DOHH2 (cell line): ENCODE data around the gene ATP2B2.

Experiments used
- H3F3A ChIP-seq: fragments of 200-600 bp; sonication (generic), shearing (Covaris generic); 2 replicates; pipeline ENCODE4 v1.6.0; 2016; ENCODE audit warnings: antibody characterized with exemption, mild to moderate bottlenecking; ENCODE audit not compliant: control insufficient read depth, insufficient read depth
- H3K27ac ChIP-seq: fragments of 200-600 bp; sonication (generic); 2 replicates; pipeline ENCODE4 v1.5.1; 2014; ENCODE audit warnings: low read depth, mild to moderate bottlenecking, low read length, moderate library complexity
- H3K27me3 ChIP-seq: fragments of 200-600 bp; sonication (generic); 2 replicates; pipeline ENCODE4 v1.6.1; 2014; ENCODE audit warnings: mild to moderate bottlenecking, low read length, mixed read lengths; ENCODE audit not compliant: control insufficient read depth
- H3K36me3 ChIP-seq: fragments of 200-600 bp; sonication (generic); 2 replicates; pipeline ENCODE4 v1.6.1; 2014; ENCODE audit warnings: mild to moderate bottlenecking, low read length, moderate library complexity, mixed read lengths; ENCODE audit not compliant: control insufficient read depth
- H3K4me1 ChIP-seq: fragments of 200-600 bp; sonication (generic); 2 replicates; pipeline ENCODE4 v1.6.1; 2014; ENCODE audit warnings: mild to moderate bottlenecking, low read length, mixed read lengths; ENCODE audit not compliant: control insufficient read depth
- H3K4me2 ChIP-seq: fragments of 200-600 bp; sonication (generic); 2 replicates; pipeline ENCODE4 v1.6.0; 2014; ENCODE audit warnings: mild to moderate bottlenecking, low read length, moderate library complexity
- H3K4me3 ChIP-seq: fragments of 200-600 bp; sonication (generic); 2 replicates; pipeline ENCODE4 v1.5.1; 2014; ENCODE audit warnings: mild to moderate bottlenecking, low read length, mixed read lengths
- H3K79me2 ChIP-seq: fragments of 200-600 bp; sonication (generic); 2 replicates; pipeline ENCODE4 v1.6.1; 2014; ENCODE audit warnings: mild to moderate bottlenecking, low read length, mixed read lengths; ENCODE audit not compliant: control insufficient read depth
- H3K9me2 ChIP-seq: fragments of 200-600 bp; sonication (generic); replicated peaks from 2 replicates; pipeline ENCODE4 v1.6.1; 2014; ENCODE audit warnings: mild to moderate bottlenecking, low read length, mixed read lengths; ENCODE audit not compliant: control insufficient read depth
- H3K9me3 ChIP-seq: fragments of 200-600 bp; sonication (generic); 2 replicates; pipeline ENCODE4 v1.6.1; 2014; ENCODE audit warnings: antibody characterized with exemption, low read length, mixed read lengths; ENCODE audit not compliant: control insufficient read depth, insufficient read depth
- H4K20me1 ChIP-seq: fragments of 200-600 bp; sonication (generic); 2 replicates; pipeline ENCODE4 v1.6.0; 2014; ENCODE audit warnings: low read depth, mild to moderate bottlenecking, antibody characterized with exemption, low read length, moderate library complexity; ENCODE audit not compliant: control insufficient read depth, insufficient read depth
- EZH2phosphoT487 ChIP-seq: fragments of 200-600 bp; sonication (generic); IDR thresholded peaks from 2 replicates; pipeline ENCODE4 v1.6.1; 2017; ENCODE audit warnings: borderline replicate concordance, mild to moderate bottlenecking, antibody characterized with exemption, low read length, moderate library complexity, mixed read lengths
- TF ChIP-seq, protein P1 (sequence below): fragments of 200-600 bp; sonication (generic); IDR thresholded peaks from one replicate; pipeline ENCODE4 v1.5.1; 2014; ENCODE audit warnings: antibody characterized with exemption, mild to moderate bottlenecking, low read depth, low read length; ENCODE audit not compliant: poor library complexity, severe bottlenecking

The ATP2B2 gene

DNA sequence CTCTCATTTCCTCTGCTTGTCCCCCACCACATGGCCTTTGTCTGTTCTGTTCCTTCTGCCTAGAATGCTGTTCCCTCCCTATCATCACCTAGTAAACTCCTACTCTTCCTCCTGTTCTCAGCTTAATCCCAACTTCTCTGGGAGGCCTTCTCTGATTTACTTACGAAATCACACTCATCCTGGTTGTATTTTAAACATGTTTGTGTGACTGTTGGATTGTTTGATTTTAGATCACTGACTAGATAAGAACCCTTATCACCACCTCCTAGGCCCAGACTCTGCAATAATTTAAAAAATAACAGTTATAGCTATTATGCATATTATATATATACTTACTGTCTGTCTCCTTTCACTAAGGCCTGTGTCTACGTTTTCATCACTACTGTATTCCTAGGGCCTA lies 26.1 kb downstream of the ATP2B2 start:
- Histone ChIP-seq H3K4me3 (no peak overlapping the region), H3K27ac (no peak overlapping the region), H3K27me3 (no peaks in the 10 kb centered on the region), H3K4me2 (no peak overlapping the region), H3K4me1 (no peaks in the 10 kb centered on the region), H3K9me2 (no peaks in the 10 kb centered on the region), H3F3A (no peaks in the 10 kb centered on the region), H3K79me2 (no peaks in the 10 kb centered on the region), H3K9me3 (no peaks in the 10 kb centered on the region), H3K36me3 (no peaks in the 10 kb centered on the region), H4K20me1 (no peaks in the 10 kb centered on the region)
- TF ChIP-seq, protein P1, sequence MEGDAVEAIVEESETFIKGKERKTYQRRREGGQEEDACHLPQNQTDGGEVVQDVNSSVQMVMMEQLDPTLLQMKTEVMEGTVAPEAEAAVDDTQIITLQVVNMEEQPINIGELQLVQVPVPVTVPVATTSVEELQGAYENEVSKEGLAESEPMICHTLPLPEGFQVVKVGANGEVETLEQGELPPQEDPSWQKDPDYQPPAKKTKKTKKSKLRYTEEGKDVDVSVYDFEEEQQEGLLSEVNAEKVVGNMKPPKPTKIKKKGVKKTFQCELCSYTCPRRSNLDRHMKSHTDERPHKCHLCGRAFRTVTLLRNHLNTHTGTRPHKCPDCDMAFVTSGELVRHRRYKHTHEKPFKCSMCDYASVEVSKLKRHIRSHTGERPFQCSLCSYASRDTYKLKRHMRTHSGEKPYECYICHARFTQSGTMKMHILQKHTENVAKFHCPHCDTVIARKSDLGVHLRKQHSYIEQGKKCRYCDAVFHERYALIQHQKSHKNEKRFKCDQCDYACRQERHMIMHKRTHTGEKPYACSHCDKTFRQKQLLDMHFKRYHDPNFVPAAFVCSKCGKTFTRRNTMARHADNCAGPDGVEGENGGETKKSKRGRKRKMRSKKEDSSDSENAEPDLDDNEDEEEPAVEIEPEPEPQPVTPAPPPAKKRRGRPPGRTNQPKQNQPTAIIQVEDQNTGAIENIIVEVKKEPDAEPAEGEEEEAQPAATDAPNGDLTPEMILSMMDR = no peak
- no peak for TF ChIP-seq EZH2phosphoT487

DNA sequence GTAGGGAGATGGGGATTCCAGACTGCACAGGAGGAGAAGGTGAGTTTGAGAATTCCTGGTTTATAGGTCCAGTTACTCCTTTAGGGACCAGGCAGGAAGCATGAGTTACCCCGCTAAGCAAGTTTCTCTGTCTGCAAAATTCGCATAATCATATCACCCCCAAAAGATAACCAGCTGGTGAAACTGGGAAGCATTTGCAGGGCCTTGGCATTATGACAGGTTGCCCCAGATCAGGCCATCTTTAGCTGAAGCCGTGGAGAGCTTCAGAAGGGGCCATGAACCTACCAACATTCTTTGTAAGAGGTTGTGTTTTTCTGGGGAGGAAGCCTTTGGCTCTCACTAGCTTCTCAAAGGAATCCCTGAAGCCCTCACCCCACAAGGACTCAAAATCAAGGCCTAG lies 29.4 kb downstream of the ATP2B2 start:
- H3K27me3 ChIP-seq = no peaks in the 10 kb centered on the region
- H3K9me3 ChIP-seq = no peaks in the 10 kb centered on the region
- H3K36me3 ChIP-seq = no peaks in the 10 kb centered on the region
- TF ChIP-seq EZH2phosphoT487 = no peak
- TF ChIP-seq, protein P1 = no peak
- H3K4me3 ChIP-seq = no peak overlapping the region
- no peaks in the 10 kb centered on the region for H3K9me2 ChIP-seq
- H3K79me2 ChIP-seq = no peaks in the 10 kb centered on the region
- no peak overlapping the region for H3K4me2 ChIP-seq
- H4K20me1 ChIP-seq = no peaks in the 10 kb centered on the region
- no peaks in the 10 kb centered on the region for H3F3A ChIP-seq
- H3K4me1 ChIP-seq = no peaks in the 10 kb centered on the region
- H3K27ac ChIP-seq = no peak overlapping the region

DNA sequence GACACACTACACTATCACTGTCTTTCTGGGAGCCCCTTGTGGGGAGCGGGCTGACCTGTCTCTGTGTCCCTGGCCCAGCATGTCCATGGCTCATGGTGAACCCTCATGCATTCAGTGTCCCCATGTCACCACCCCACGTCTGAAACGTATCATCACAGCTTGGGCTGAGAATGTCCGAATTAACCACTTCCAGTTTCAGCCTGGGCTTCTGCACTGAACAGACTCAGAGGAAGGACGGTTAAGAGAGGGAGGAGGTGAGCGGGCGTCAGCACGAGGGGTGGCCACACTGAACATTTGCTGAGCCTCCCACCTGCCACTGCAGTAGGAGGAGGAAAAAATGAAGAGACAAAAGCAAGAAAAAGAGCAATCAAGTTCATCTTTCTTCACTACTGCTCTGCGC lies 30.5 kb downstream of the ATP2B2 start:
- TF ChIP-seq EZH2phosphoT487 = no peak
- TF ChIP-seq, protein P1 = no peak
- no peak overlapping the region for H3K27ac ChIP-seq
- H3K4me2 ChIP-seq = no peak overlapping the region
- H3K9me2 ChIP-seq = no peaks in the 10 kb centered on the region
- H3K79me2 ChIP-seq = no peaks in the 10 kb centered on the region
- H3F3A ChIP-seq = no peaks in the 10 kb centered on the region
- H3K4me1 ChIP-seq = no peaks in the 10 kb centered on the region
- no peaks in the 10 kb centered on the region for H4K20me1 ChIP-seq
- H3K4me3 ChIP-seq = no peak overlapping the region
- H3K9me3 ChIP-seq = no peaks in the 10 kb centered on the region
- no peaks in the 10 kb centered on the region for H3K27me3 ChIP-seq
- no peaks in the 10 kb centered on the region for H3K36me3 ChIP-seq

DNA sequence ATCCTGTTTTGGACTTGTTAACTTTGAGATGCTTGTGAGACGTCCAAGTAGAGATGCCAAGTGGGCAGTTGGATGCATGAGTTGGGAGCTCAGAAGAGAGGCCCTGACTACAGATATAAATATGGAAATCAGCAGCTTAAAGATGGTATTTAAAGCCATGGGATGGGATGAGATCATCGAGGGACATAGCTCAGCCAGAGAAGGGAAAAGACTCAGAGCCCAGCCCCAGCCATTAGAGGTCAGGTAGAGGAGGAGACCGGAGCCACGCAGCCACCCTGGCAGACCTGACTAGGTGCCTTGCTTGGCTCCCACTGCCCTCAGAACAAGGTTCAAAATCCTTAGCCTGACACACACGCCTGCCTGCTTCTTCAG lies 31.1 kb downstream of the ATP2B2 start:
- H3K36me3 ChIP-seq = no peaks in the 10 kb centered on the region
- no peaks in the 10 kb centered on the region for H3K79me2 ChIP-seq
- H3K4me1 ChIP-seq = no peaks in the 10 kb centered on the region
- H3K9me3 ChIP-seq = no peaks in the 10 kb centered on the region
- no peaks in the 10 kb centered on the region for H3K27me3 ChIP-seq
- H3K4me2 ChIP-seq = no peak overlapping the region
- no peaks in the 10 kb centered on the region for H3K9me2 ChIP-seq
- no peak overlapping the region for H3K4me3 ChIP-seq
- no peaks in the 10 kb centered on the region for H4K20me1 ChIP-seq
- no peak overlapping the region for H3K27ac ChIP-seq
- no peak for TF ChIP-seq EZH2phosphoT487
- TF ChIP-seq, protein P1 = no peak
- H3F3A ChIP-seq = no peaks in the 10 kb centered on the region
